Loucy (cell line): ENCODE data around the gene PRR15L.

Experiments used
- H2AFZ ChIP-seq: fragments of 200-600 bp; sonication (generic); 2 replicates; pipeline ENCODE4 v1.6.0; 2016; ENCODE audit warnings: antibody characterized with exemption, mild to moderate bottlenecking, low read length, moderate library complexity
- H3F3A ChIP-seq: fragments of 200-600 bp; 2 replicates; pipeline ENCODE4 v1.6.0; 2016; ENCODE audit warnings: antibody characterized with exemption, low read depth, mild to moderate bottlenecking
- H3K27me3 ChIP-seq: fragments of 200-600 bp; sonication (generic); 2 replicates; pipeline ENCODE4 v1.6.1; 2014; ENCODE audit warnings: low read length, mild to moderate bottlenecking; ENCODE audit not compliant: insufficient read depth, poor library complexity, severe bottlenecking
- H3K36me3 ChIP-seq: fragments of 200-600 bp; sonication (generic); 2 replicates; pipeline ENCODE4 v1.6.1; 2016; ENCODE audit warnings: low read length; ENCODE audit not compliant: insufficient read depth
- H3K4me1 ChIP-seq: fragments of 200-600 bp; sonication (generic); 2 replicates; pipeline ENCODE4 v1.5.1; 2014; ENCODE audit warnings: low read length, mild to moderate bottlenecking; ENCODE audit not compliant: insufficient read depth, poor library complexity, severe bottlenecking
- H3K4me2 ChIP-seq: fragments of 200-600 bp; sonication (generic); 2 replicates; pipeline ENCODE4 v1.6.0; 2014; ENCODE audit warnings: antibody characterized with exemption, low read length, low read depth, mild to moderate bottlenecking; ENCODE audit not compliant: poor library complexity, severe bottlenecking
- H3K4me3 ChIP-seq: fragments of 200-600 bp; sonication (generic); 2 replicates; pipeline ENCODE4 v1.5.1; 2014; ENCODE audit warnings: low read length, mild to moderate bottlenecking, mixed read lengths; ENCODE audit not compliant: poor library complexity, severe bottlenecking
- H3K79me2 ChIP-seq: fragments of 200-600 bp; sonication (generic); 2 replicates; pipeline ENCODE4 v1.6.1; 2014; ENCODE audit warnings: low read length; ENCODE audit not compliant: insufficient read depth
- H3K9ac ChIP-seq: fragments of 200-600 bp; sonication (generic); 2 replicates; pipeline ENCODE4 v1.6.0; 2014; ENCODE audit warnings: mild to moderate bottlenecking, low read depth, low read length, moderate library complexity; ENCODE audit not compliant: poor library complexity, severe bottlenecking
- H3K9me2 ChIP-seq: fragments of 200-600 bp; sonication (generic); replicated peaks from 2 replicates; pipeline ENCODE4 v1.6.1; 2016; ENCODE audit warnings: low read depth, low read length, mixed read lengths
- H3K9me3 ChIP-seq: fragments of 200-600 bp; sonication (generic); 2 replicates; pipeline ENCODE4 v1.6.1; 2014; ENCODE audit warnings: mild to moderate bottlenecking, antibody characterized with exemption, low read length, low read depth; ENCODE audit not compliant: insufficient read depth
- H4K20me1 ChIP-seq: fragments of 200-600 bp; sonication (generic); 2 replicates; pipeline ENCODE4 v1.6.0; 2014; ENCODE audit warnings: antibody characterized with exemption, low read length, mild to moderate bottlenecking; ENCODE audit not compliant: insufficient read depth, poor library complexity, severe bottlenecking
- EZH2phosphoT487 ChIP-seq: fragments of 200-600 bp; IDR thresholded peaks from 2 replicates; pipeline ENCODE4 v1.6.1; 2018; ENCODE audit warnings: antibody characterized with exemption, mild to moderate bottlenecking, moderate library complexity, borderline replicate concordance
- TF ChIP-seq, protein P1 (sequence below): fragments of 200-600 bp; sonication (generic); conservative IDR thresholded peaks from 2 replicates; pipeline ENCODE4 v1.5.1; 2014; ENCODE audit warnings: mild to moderate bottlenecking, antibody characterized with exemption, low read length

Gene PRR15L

GRCh38 chr17:47994724-47995123 is 37.0 kb upstream of the PRR15L start:
- Histone ChIP-seq H3K4me2 (no peak overlapping the region), H3K27me3 (no peaks in the 10 kb centered on the region), H3K36me3 (no peaks in the 10 kb centered on the region), H3K4me3 (no peak overlapping the region), H2AFZ (no peak overlapping the region), H3K9me3 (no peaks in the 10 kb centered on the region), H3K4me1 (peaks cover 3% of the 10 kb centered on the region), H3K79me2 (no peaks in the 10 kb centered on the region), H3K9me2 (no peaks in the 10 kb centered on the region), H4K20me1 (no peaks in the 10 kb centered on the region), H3F3A (no peaks in the 10 kb centered on the region), H3K9ac (no peak overlapping the region)
- no peak for TF ChIP-seq EZH2phosphoT487
- TF ChIP-seq, protein P1, sequence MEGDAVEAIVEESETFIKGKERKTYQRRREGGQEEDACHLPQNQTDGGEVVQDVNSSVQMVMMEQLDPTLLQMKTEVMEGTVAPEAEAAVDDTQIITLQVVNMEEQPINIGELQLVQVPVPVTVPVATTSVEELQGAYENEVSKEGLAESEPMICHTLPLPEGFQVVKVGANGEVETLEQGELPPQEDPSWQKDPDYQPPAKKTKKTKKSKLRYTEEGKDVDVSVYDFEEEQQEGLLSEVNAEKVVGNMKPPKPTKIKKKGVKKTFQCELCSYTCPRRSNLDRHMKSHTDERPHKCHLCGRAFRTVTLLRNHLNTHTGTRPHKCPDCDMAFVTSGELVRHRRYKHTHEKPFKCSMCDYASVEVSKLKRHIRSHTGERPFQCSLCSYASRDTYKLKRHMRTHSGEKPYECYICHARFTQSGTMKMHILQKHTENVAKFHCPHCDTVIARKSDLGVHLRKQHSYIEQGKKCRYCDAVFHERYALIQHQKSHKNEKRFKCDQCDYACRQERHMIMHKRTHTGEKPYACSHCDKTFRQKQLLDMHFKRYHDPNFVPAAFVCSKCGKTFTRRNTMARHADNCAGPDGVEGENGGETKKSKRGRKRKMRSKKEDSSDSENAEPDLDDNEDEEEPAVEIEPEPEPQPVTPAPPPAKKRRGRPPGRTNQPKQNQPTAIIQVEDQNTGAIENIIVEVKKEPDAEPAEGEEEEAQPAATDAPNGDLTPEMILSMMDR: no peak

- peaks cover 10% of the 10 kb centered on the region for H3K4me1 ChIP-seq
- H3F3A ChIP-seq: no peaks in the 10 kb centered on the region
- no peak overlapping the region for H3K9ac ChIP-seq
- H4K20me1 ChIP-seq: no peaks in the 10 kb centered on the region
- no peak overlapping the region for H3K4me2 ChIP-seq
- H3K4me3 ChIP-seq: no peak overlapping the region
- H3K79me2 ChIP-seq: no peaks in the 10 kb centered on the region
- H2AFZ ChIP-seq: no peak overlapping the region
- no peak for TF ChIP-seq EZH2phosphoT487
- TF ChIP-seq, protein P1: no peak
- no peaks in the 10 kb centered on the region for H3K36me3 ChIP-seq
- H3K9me3 ChIP-seq: no peaks in the 10 kb centered on the region
- no peaks in the 10 kb centered on the region for H3K9me2 ChIP-seq
- H3K27me3 ChIP-seq: no peaks in the 10 kb centered on the region
Measured at GRCh38 chr17:47993964-47994363, 36.3 kb upstream of the PRR15L start.

GRCh38 chr17:47993031-47993564 is 35.4 kb upstream of the PRR15L start:
- no peak overlapping the region for H3K9ac ChIP-seq
- H2AFZ ChIP-seq: no peak overlapping the region
- no peak overlapping the region for H3K4me3 ChIP-seq
- no peak overlapping the region for H3K4me2 ChIP-seq
- H4K20me1 ChIP-seq: no peaks in the 10 kb centered on the region
- H3K9me3 ChIP-seq: no peaks in the 10 kb centered on the region
- H3K9me2 ChIP-seq: no peaks in the 10 kb centered on the region
- no peaks in the 10 kb centered on the region for H3K27me3 ChIP-seq
- H3K4me1 ChIP-seq: peaks cover 14% of the 10 kb centered on the region
- no peaks in the 10 kb centered on the region for H3K36me3 ChIP-seq
- TF ChIP-seq, protein P1: no peak
- no peak for TF ChIP-seq EZH2phosphoT487
- H3F3A ChIP-seq: no peaks in the 10 kb centered on the region
- H3K79me2 ChIP-seq: no peaks in the 10 kb centered on the region
